C4-2B (cell line): ENCODE data around the gene CBX1.

Experiments used
- ZFX ChIP-seq: fragments of 450-650 bp; IDR thresholded peaks from 2 replicates; pipeline ENCODE4 v1.6.1; 2017
- TF ChIP-seq, protein P1 (sequence below): fragments of 450-650 bp; conservative IDR thresholded peaks from 2 replicates; pipeline ENCODE4 v1.5.1; 2017; ENCODE audit warnings: mild to moderate bottlenecking

DNA sequence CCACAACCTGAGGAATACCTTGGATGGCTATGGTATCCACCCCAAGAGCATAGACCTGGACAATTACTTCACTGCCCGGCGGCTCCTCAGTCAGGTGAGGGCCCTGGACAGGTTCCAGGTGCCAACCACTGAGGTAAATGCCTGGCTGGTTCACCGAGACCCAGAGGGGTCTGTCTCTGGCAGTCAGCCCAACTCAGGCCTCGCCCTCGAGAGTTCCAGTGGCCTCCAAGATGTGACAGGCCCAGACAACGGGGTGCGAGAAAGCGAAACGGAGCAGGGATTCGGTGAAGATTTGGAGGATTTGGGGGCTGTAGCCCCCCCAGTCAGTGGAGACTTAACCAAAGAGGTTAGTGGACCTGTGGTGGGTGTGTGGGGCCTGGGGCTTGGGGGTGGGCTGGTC, 50.0 kb downstream of the CBX1 start:
- TF ChIP-seq, protein P1, sequence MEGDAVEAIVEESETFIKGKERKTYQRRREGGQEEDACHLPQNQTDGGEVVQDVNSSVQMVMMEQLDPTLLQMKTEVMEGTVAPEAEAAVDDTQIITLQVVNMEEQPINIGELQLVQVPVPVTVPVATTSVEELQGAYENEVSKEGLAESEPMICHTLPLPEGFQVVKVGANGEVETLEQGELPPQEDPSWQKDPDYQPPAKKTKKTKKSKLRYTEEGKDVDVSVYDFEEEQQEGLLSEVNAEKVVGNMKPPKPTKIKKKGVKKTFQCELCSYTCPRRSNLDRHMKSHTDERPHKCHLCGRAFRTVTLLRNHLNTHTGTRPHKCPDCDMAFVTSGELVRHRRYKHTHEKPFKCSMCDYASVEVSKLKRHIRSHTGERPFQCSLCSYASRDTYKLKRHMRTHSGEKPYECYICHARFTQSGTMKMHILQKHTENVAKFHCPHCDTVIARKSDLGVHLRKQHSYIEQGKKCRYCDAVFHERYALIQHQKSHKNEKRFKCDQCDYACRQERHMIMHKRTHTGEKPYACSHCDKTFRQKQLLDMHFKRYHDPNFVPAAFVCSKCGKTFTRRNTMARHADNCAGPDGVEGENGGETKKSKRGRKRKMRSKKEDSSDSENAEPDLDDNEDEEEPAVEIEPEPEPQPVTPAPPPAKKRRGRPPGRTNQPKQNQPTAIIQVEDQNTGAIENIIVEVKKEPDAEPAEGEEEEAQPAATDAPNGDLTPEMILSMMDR, result no peak
- no peak for TF ChIP-seq ZFX
